Esophagus muscularis mucosa (tissue), 3 donors: ENCODE data around the gene FRK.

ENCODE experiments used
- POLR2A ChIP-seq: fragments of 450-650 bp; IDR thresholded peaks from one replicate; pipeline ENCODE4 v1.6.1; 2017; ENCODE audit warnings: antibody characterized with exemption, moderate library complexity, mild to moderate bottlenecking, low read depth
- TF ChIP-seq, protein P1 (sequence below), 3 experiments: fragments of 200-600 bp in 2 of 3; fragments of 450-650 bp in 1 of 3; sonication (generic) in 2 of 3; IDR thresholded peaks; one replicate each; pipeline ENCODE4 v1.5.1; 2017 to 2019; ENCODE audit warnings: antibody characterized with exemption in 3 of 3, mild to moderate bottlenecking in 2 of 3, moderate library complexity in 1 of 3

DNA sequence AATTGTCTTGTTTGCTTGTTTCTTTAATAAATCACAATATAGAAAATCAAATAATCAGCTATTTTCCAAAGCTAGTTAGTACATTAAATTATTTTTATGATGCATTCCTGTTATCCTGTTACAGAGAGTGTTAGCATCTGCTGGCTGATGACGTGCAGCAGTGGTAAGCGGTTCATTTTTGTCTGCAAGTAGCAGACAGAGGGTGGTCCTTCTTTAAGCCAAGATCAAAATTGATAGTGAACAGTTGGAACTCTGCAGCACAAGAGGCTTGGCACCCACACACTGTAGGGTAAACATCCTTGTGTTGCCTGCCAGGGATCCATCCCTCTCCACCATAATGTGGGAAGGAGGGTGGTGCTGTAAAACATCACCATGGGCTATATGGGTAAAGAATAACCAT is 158.3 kb downstream of the FRK start:
- TF ChIP-seq, protein P1, sequence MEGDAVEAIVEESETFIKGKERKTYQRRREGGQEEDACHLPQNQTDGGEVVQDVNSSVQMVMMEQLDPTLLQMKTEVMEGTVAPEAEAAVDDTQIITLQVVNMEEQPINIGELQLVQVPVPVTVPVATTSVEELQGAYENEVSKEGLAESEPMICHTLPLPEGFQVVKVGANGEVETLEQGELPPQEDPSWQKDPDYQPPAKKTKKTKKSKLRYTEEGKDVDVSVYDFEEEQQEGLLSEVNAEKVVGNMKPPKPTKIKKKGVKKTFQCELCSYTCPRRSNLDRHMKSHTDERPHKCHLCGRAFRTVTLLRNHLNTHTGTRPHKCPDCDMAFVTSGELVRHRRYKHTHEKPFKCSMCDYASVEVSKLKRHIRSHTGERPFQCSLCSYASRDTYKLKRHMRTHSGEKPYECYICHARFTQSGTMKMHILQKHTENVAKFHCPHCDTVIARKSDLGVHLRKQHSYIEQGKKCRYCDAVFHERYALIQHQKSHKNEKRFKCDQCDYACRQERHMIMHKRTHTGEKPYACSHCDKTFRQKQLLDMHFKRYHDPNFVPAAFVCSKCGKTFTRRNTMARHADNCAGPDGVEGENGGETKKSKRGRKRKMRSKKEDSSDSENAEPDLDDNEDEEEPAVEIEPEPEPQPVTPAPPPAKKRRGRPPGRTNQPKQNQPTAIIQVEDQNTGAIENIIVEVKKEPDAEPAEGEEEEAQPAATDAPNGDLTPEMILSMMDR (IDR thresholded peaks at IDR 0.05): no peak
- TF ChIP-seq POLR2A: no peak
